ENCODE measurements around the gene NOS1AP.

DNA sequence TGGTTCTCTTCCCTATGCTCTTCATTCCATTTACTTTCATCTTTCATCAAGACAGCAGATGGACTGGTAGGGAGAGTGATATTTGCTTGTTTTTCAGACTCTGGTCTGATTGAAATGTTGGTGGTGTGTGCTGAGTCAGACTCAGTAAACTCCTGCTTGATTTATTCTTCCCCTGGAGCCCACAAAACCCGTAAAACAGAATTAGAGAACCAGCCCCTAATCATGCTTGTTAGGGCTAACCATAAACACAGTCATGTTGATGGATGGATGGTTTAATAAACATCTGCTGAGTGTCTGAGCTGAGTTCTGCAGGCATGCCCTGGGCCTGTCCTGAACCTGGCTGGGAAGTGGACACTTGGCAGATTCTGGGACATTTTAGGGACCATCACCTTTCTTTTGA lies 24.8 kb downstream of the NOS1AP start:
- TF ChIP-seq, protein P1, sequence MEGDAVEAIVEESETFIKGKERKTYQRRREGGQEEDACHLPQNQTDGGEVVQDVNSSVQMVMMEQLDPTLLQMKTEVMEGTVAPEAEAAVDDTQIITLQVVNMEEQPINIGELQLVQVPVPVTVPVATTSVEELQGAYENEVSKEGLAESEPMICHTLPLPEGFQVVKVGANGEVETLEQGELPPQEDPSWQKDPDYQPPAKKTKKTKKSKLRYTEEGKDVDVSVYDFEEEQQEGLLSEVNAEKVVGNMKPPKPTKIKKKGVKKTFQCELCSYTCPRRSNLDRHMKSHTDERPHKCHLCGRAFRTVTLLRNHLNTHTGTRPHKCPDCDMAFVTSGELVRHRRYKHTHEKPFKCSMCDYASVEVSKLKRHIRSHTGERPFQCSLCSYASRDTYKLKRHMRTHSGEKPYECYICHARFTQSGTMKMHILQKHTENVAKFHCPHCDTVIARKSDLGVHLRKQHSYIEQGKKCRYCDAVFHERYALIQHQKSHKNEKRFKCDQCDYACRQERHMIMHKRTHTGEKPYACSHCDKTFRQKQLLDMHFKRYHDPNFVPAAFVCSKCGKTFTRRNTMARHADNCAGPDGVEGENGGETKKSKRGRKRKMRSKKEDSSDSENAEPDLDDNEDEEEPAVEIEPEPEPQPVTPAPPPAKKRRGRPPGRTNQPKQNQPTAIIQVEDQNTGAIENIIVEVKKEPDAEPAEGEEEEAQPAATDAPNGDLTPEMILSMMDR (IDR thresholded peaks at IDR 0.05) = no peak
- no peak for TF ChIP-seq POLR2A (IDR thresholded peaks at IDR 0.05)
